Ovary (tissue), 9 donors: ENCODE measurements around the gene KLC3. TPM values are rescaled to one million over a fixed set of nuclear protein-coding genes. Genes with fewer than 3 reads are reported as not detected.

Source experiments
- DNase-seq, 5 donors: peaks; one replicate each; pipeline ENCODE4 v3.0.0-alpha.2; 2019 to 2020
- H3K27ac ChIP-seq, 2 donors: fragments of 200-600 bp; one replicate each; pipeline versions ENCODE4 v1.5.1 to v1.8.0; 2019 to 2022
- H3K27me3 ChIP-seq: fragments of 200-600 bp; one replicate; pipeline ENCODE4 v1.8.0; 2022
- H3K36me3 ChIP-seq: fragments of 200-600 bp; sonication (generic); one replicate; pipeline ENCODE4 v1.5.1; 2019
- H3K4me1 ChIP-seq: one replicate; pipeline ENCODE4 v1.8.1; 2013; ENCODE audit warnings: mild to moderate bottlenecking, moderate library complexity; ENCODE audit not compliant: insufficient read depth
- H3K4me3 ChIP-seq: fragments of 200-600 bp; sonication (generic); one replicate; pipeline ENCODE4 v1.5.1; 2017
- H3K9me3 ChIP-seq, 2 donors: fragments of 200-600 bp in 1 of 2; sonication (generic) in 1 of 2; one replicate each; pipeline versions ENCODE4 v1.5.1 to v1.8.1; 2013 to 2019; ENCODE audit warnings: mild to moderate bottlenecking in 1 of 2, moderate library complexity in 1 of 2
- CTCF ChIP-seq, 3 donors: fragments of 450-650 bp in 2 of 3; fragments of 200-600 bp in 1 of 3; IDR thresholded peaks; one replicate each; pipeline versions ENCODE4 v1.5.1 to v1.8.0; 2016 to 2022; ENCODE audit warnings: antibody characterized with exemption in 3 of 3, mild to moderate bottlenecking in 1 of 3
- EP300 ChIP-seq: sonication (generic); formaldehyde crosslinking; IDR thresholded peaks from one replicate; pipeline ENCODE4 v1.6.1; 2017; ENCODE audit warnings: antibody characterized with exemption
- POLR2A ChIP-seq: fragments of 450-650 bp; IDR thresholded peaks from one replicate; pipeline ENCODE4 v1.6.1; 2017; ENCODE audit warnings: antibody characterized with exemption, mild to moderate bottlenecking, moderate library complexity
- WGBS, 3 donors: extraction: QIAGEN DNeasy Blood & Tissue Kit in 1 of 3; methylation state at CpG; one replicate each; pipeline versions ENCODE4 v1.1.5 to v1.1.7; 2013 to 2017; 5-methylcytosine and 5-hydroxymethylcytosine counted together
- intact Hi-C, 4 donors: fragments of 100-400 bp; cut with DNase I; formaldehyde crosslinking; loops; one replicate each; pipeline versions ENCODE4 v1.11.0 to v1.15.1; 2022 to 2023
- polyA plus RNA-seq, 2 donors: library from polyadenylated mRNA; stranded (reverse); fragments of 200-250 nt in 1 of 2; fragments of 350-450 nt in 1 of 2; fragmentation: Illumina TruSeq in 1 of 2; extraction: RNeasy Lipid Tissue Mini Kit (QIAGEN cat#74804) in 1 of 2; gene quantifications; one replicate each; pipeline ENCODE4 v1.2.3, GENCODE V29; 2013 to 2014
- total RNA-seq, 7 donors: library from RNA; depleted of rRNA in 2 of 7; stranded (reverse); fragments of >200 nt in 2 of 7; fragmentation: NEBNext Ultra II Directional in 3 of 7; extraction: Animal tissue kit (Norgen Biotek cat#: 25700) in 3 of 7; gene quantifications; one replicate each; pipeline versions ENCODE4 v1.1.0 to v1.2.4, GENCODE V29; 2016 to 2023
- donor health status: DM: no; HTN: no; CAD: no; lungs with moderate emphysema.
- donor health status: DM: no; HTN: no; CAD: no.
- donor health status: Bipolar disorder and iron deficiency.
- donor health status: DM: yes; HTN: yes; CAD: no.
- donor health status: DM: no; HTN: no; CAD: no.
- donor health status: DM: yes; HTN: yes; CAD: no.

Gene KLC3
- total and polyA plus RNA-seq, 9 donors, result 0.30 to 7.1 (median 0.36) TPM; not detected in 5

GRCh38 chr19:45295873-45296272 is 44.7 kb upstream of the KLC3 start:
- H3K9me3 ChIP-seq, result no peaks in the 10 kb centered on the region
- TF ChIP-seq CTCF (IDR thresholded peaks at IDR 0.05) (no peak), POLR2A (no peak), EP300 (no peak)
- peaks cover 4% of the 10 kb centered on the region for H3K4me1 ChIP-seq
- H3K36me3 ChIP-seq, result no peaks in the 10 kb centered on the region
- H3K27me3 ChIP-seq, result no peaks in the 10 kb centered on the region
- H3K4me3 ChIP-seq, result no peak overlapping the region
- no peak for DNase-seq
- intact Hi-C loops, result no loop called here
- no peak overlapping the region for H3K27ac ChIP-seq

DNA sequence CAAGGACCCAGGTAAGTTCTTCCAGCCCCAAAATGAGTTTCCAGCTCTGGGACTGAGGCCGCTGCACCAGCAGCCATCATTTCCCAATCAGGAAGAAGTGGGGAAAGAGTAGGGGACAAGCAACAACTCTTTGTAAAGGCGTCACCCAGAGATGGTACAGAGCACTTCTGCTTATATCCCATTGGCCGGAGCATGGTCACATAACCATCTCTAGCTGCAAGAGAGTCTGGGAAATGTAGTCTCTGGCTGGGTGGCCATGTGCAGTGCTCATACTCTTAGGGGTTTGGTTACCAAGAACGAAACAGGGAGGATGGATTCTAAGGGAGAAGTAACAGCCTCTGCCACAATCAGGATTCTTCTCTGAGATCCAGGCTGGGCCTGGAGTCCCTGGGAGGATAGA is 44.2 kb upstream of the KLC3 start:
- no peak overlapping the region for H3K4me3 ChIP-seq
- TF ChIP-seq EP300 (no peak), CTCF (IDR thresholded peaks at IDR 0.05) (no peak), POLR2A (no peak)
- peaks cover 4% of the 10 kb centered on the region for H3K4me1 ChIP-seq
- no peak for DNase-seq
- H3K9me3 ChIP-seq, result no peaks in the 10 kb centered on the region
- intact Hi-C loops, result no loop called here
- no peaks in the 10 kb centered on the region for H3K27me3 ChIP-seq
- no peaks in the 10 kb centered on the region for H3K36me3 ChIP-seq
- 94 to 98% (median 97%) methylated on average over 4 of the region's 4 CpGs for WGBS, 3 donors
- no peak overlapping the region for H3K27ac ChIP-seq

DNA sequence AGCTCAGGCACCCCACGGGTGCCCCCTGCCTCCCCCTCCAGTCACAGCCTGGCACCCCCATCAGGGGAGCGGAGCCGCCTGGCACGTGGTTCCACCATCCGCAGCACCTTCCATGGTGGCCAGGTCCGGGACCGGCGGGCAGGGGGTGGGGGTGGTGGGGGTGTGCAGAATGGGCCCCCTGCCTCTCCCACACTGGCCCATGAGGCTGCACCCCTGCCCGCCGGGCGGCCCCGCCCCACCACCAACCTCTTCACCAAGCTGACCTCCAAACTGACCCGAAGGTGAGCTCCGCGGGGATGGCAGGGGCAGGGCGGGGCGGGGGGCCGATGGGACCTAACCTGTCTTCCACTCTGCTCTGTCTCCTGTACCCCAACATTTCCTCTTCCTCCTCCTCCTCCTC is 42.9 kb upstream of the KLC3 start:
- no peak for DNase-seq
- H3K36me3 ChIP-seq, result no peaks in the 10 kb centered on the region
- TF ChIP-seq POLR2A (no peak), CTCF (IDR thresholded peaks at IDR 0.05) (no peak), EP300 (no peak)
- intact Hi-C loops, result no loop called here
- WGBS, 3 donors, result 91 to 96% (median 93%) methylated on average over 17 to 18 of the region's 18 CpGs
- H3K4me1 ChIP-seq, result peaks cover 4% of the 10 kb centered on the region
- no peak overlapping the region for H3K27ac ChIP-seq
- H3K4me3 ChIP-seq, result no peak overlapping the region
- H3K27me3 ChIP-seq, result no peaks in the 10 kb centered on the region
- no peaks in the 10 kb centered on the region for H3K9me3 ChIP-seq

- Histone ChIP-seq H3K36me3 (no peaks in the 10 kb centered on the region), H3K4me1 (peaks cover 4% of the 10 kb centered on the region), H3K9me3 (no peaks in the 10 kb centered on the region), H3K4me3 (no peak overlapping the region), H3K27ac (no peak overlapping the region), H3K27me3 (no peaks in the 10 kb centered on the region)
- intact Hi-C loops, result no loop called here
- DNase-seq, result no peak
- WGBS, 3 donors, result 85 to 88% (median 85%) methylated on average over 5 of the region's 5 CpGs
- TF ChIP-seq CTCF (IDR thresholded peaks at IDR 0.05) (no peak), EP300 (no peak), POLR2A (no peak)
These were observed 42.3 kb upstream of the KLC3 start for GRCh38 chr19:45298264-45298663.

- WGBS, 3 donors, result 86 to 92% (median 91%) methylated on average over 6 of the region's 6 CpGs
- intact Hi-C loops, result no loop called here
- Histone ChIP-seq H3K9me3 (no peaks in the 10 kb centered on the region), H3K4me3 (no peak overlapping the region), H3K4me1 (peaks cover 2% of the 10 kb centered on the region), H3K27me3 (no peaks in the 10 kb centered on the region), H3K36me3 (no peaks in the 10 kb centered on the region), H3K27ac (no peak overlapping the region)
- TF ChIP-seq POLR2A (no peak), CTCF (IDR thresholded peaks at IDR 0.05) (no peak), EP300 (no peak)
- no peak for DNase-seq
These were observed 40.8 kb upstream of the KLC3 start for GRCh38 chr19:45299719-45300118.
